Right lobe of liver (tissue), 6 donors: ENCODE data around the gene SERPINA3. TPM values are rescaled to one million over a fixed set of nuclear protein-coding genes. Genes with fewer than 3 reads are reported as not detected.
A peak's percentile ranks its signal among the peaks of the same experiment; 100 is the strongest.
"Not testable (repeated sequence)": the region's sequence is repeated elsewhere in the genome, so short reads cannot be mapped to it uniquely, and the experiment has no call there.

Experiments
- ATAC-seq, 4 donors: fragments of 200-7000 bp; cut with Tn5 transposase; one replicate each; pipeline ENCODE4 v1.9.1; 2020; ENCODE audit warnings: mild to moderate bottlenecking in 4 of 4, moderate library complexity in 4 of 4
- DNase-seq, 3 donors: peaks; one replicate each; pipeline ENCODE4 v3.0.0-alpha.2; 2020
- H3K27ac ChIP-seq, 3 donors: fragments of 200-600 bp; one replicate each; pipeline ENCODE4 v1.8.0; 2022
- H3K27me3 ChIP-seq, 2 donors: fragments of 200-600 bp; one replicate each; pipeline ENCODE4 v1.8.0; 2022
- H3K36me3 ChIP-seq, 4 donors: fragments of 200-600 bp; sonication (generic) in 1 of 4; one replicate each; pipeline versions ENCODE4 v1.5.1 to v1.8.0; 2017 to 2022; ENCODE audit warnings: control low read depth in 1 of 4
- H3K4me1 ChIP-seq, 4 donors: fragments of 200-600 bp; sonication (generic) in 1 of 4; one replicate each; pipeline versions ENCODE4 v1.5.1 to v1.8.0; 2017 to 2022; ENCODE audit warnings: control low read depth in 1 of 4
- H3K4me3 ChIP-seq, 3 donors: fragments of 200-600 bp; one replicate each; pipeline ENCODE4 v1.8.0; 2022
- H3K9me3 ChIP-seq, 4 donors: fragments of 200-600 bp; sonication (generic) in 1 of 4; one replicate each; pipeline versions ENCODE4 v1.5.1 to v1.8.0; 2017 to 2022; ENCODE audit warnings: control low read depth in 1 of 4
- POLR2A ChIP-seq: fragments of 450-650 bp; IDR thresholded peaks from one replicate; pipeline ENCODE4 v1.6.1; 2017; ENCODE audit warnings: antibody characterized with exemption, mild to moderate bottlenecking
- WGBS: methylation state at CpG from one replicate; pipeline ENCODE4 v1.1.6; 2018; ENCODE audit warnings: low coverage, low lambda C conversion rate; ENCODE audit not compliant: insufficient coverage; ENCODE audit errors: missing lambda C conversion rate; 5-methylcytosine and 5-hydroxymethylcytosine counted together
- intact Hi-C, 2 donors: fragments of 100-400 bp; cut with DNase I; formaldehyde crosslinking; loops; one replicate each; pipeline versions ENCODE4 v1.11.2 to v1.14.1; 2022
- total RNA-seq, 6 experiments: library from RNA; depleted of rRNA in 2 of 6; stranded (reverse); fragments of >200 nt in 2 of 6; fragmentation: NEBNext Ultra II Directional in 3 of 6; extraction: Animal tissue kit (Norgen Biotek cat#: 25700) in 3 of 6; gene quantifications; one replicate each; pipeline versions ENCODE4 v1.1.0 to v1.2.4, GENCODE V29; 2016 to 2023
- TF ChIP-seq, protein P1 (sequence below), 4 donors: fragments of 200-600 bp in 3 of 4; fragments of 450-650 bp in 1 of 4; IDR thresholded peaks; one replicate each; pipeline versions ENCODE4 v1.5.1 to v1.8.0; 2016 to 2022; ENCODE audit warnings: antibody characterized with exemption in 4 of 4, mild to moderate bottlenecking in 2 of 4
- donor health status: DM: no; HTN: yes; CAD: no.
- donor health status: DM: no; HTN: no; CAD: no.
- donor health status: DM: no; HTN: no; CAD: no.
- donor health status: DM: no; HTN: yes; CAD: no.
- donor health status: DM: no; HTN: yes; CAD: no.

SERPINA3 gene
- total RNA-seq, 6 experiments from 2014 or later, result 5,211 to 12,749 (median 8,707) TPM

DNA sequence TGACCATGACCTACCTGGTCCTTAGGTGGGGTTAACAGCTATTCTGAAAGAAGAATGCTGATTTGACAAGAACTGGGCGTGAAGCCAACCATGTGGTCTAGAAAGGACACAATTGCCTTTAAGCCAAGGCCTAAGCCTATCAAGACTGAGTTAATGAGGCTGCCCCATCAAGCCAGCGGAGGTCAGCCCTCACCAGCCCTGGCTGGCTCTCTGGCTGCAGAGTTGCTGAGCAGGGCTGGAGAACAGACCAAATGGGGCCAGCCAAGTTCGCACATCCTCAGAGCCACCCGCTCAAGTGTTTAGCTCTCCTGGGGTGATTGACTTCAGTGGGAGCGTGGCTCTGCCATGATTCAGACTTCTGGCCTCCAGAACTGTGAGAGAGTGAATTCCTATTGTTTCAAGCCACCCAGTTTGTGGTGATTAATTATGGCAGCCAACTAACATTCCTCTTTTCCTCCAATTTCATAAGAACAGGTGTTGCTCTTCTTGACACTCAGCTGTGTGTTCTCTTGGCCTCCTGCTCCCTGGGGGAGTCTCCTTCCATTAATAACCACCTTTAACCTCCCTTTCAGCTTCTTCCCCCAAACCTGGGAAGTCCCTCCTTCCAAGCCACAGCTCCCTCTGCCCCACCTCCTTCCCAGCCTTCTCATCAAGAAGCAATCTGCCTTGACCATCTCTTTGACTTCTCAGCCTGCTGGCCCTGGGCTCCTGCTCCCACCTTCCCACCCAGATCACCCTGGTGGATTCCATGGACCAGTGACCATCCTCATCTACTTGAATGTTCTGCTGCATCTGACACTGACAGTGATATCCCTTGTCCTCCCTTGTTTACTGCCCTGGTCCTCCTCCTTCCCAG, 36.2 kb upstream of the SERPINA3 start:
- no peaks in the 10 kb centered on the region for H3K36me3 ChIP-seq
- DNase-seq (no peak), ATAC-seq (peak in 1 of 4 donors; percentile 41)
- no peak overlapping the region for H3K4me3 ChIP-seq
- peaks cover 0 to 57% (median 22%) of the 10 kb centered on the region in 4 donors for H3K4me1 ChIP-seq
- no CpG with 5 or more reads among the region's 5 CpGs for WGBS
- no peaks in the 10 kb centered on the region for H3K9me3 ChIP-seq
- H3K27me3 ChIP-seq, result no peaks in the 10 kb centered on the region
- peak overlapping the region in 1 of 3 donors; percentile 43 for H3K27ac ChIP-seq
- intact Hi-C loops, result no loop called here
- TF ChIP-seq POLR2A, result no peak
- TF ChIP-seq, protein P1, sequence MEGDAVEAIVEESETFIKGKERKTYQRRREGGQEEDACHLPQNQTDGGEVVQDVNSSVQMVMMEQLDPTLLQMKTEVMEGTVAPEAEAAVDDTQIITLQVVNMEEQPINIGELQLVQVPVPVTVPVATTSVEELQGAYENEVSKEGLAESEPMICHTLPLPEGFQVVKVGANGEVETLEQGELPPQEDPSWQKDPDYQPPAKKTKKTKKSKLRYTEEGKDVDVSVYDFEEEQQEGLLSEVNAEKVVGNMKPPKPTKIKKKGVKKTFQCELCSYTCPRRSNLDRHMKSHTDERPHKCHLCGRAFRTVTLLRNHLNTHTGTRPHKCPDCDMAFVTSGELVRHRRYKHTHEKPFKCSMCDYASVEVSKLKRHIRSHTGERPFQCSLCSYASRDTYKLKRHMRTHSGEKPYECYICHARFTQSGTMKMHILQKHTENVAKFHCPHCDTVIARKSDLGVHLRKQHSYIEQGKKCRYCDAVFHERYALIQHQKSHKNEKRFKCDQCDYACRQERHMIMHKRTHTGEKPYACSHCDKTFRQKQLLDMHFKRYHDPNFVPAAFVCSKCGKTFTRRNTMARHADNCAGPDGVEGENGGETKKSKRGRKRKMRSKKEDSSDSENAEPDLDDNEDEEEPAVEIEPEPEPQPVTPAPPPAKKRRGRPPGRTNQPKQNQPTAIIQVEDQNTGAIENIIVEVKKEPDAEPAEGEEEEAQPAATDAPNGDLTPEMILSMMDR (IDR thresholded peaks at IDR 0.05), result no peak

DNA sequence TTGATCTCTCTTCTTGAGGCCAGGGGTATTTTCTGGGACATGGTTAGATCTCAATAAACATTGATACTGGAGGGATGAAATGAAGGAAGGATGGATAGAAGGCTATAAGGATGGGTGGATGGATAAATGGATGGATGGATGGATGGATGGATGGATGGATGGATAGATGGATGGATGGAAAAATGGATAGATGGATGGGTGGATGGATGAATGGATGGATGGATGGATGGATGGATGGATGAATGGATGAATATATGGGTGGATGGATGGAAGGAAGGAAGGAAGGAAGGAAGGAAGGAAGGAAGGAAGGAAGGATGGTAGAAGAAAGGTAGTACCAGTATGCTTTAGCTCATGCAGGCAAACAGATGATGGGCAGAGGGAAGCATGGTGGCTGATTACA, 34.7 kb upstream of the SERPINA3 start:
- H3K4me1 ChIP-seq, result peaks cover 0 to 45% (median 16%) of the 10 kb centered on the region in 4 donors
- intact Hi-C loops, result not testable (repeated sequence)

DNA sequence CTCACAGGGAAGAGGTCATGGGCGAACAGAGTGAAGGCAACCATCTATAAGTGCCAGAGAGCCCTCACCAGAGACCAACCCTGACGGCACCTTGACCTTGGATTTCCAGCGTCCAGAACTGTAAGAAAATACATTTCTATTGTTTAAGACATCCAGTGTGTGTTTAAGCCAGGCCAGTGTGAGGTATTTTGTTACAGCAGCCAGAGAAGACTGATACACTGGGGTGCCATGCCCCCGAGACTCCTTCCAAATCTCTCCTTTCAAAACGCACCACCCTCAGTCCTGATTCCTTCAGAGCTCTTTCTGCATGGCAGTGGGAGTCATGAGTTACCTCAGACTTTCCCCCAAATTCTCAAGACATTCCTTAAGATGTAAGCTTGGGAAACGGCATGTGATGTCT, 33.5 kb upstream of the SERPINA3 start:
- peaks cover 0 to 46% (median 11%) of the 10 kb centered on the region in 4 donors for H3K4me1 ChIP-seq
- no peak for ATAC-seq
- intact Hi-C loops, result no loop called here

More for the DNA sequence above, 34.7 kb upstream of the SERPINA3 start:
- not testable (repeated sequence) for H3K27me3 ChIP-seq, DNase-seq, H3K4me3 ChIP-seq, H3K9me3 ChIP-seq, H3K27ac ChIP-seq, H3K36me3 ChIP-seq, ATAC-seq

DNA sequence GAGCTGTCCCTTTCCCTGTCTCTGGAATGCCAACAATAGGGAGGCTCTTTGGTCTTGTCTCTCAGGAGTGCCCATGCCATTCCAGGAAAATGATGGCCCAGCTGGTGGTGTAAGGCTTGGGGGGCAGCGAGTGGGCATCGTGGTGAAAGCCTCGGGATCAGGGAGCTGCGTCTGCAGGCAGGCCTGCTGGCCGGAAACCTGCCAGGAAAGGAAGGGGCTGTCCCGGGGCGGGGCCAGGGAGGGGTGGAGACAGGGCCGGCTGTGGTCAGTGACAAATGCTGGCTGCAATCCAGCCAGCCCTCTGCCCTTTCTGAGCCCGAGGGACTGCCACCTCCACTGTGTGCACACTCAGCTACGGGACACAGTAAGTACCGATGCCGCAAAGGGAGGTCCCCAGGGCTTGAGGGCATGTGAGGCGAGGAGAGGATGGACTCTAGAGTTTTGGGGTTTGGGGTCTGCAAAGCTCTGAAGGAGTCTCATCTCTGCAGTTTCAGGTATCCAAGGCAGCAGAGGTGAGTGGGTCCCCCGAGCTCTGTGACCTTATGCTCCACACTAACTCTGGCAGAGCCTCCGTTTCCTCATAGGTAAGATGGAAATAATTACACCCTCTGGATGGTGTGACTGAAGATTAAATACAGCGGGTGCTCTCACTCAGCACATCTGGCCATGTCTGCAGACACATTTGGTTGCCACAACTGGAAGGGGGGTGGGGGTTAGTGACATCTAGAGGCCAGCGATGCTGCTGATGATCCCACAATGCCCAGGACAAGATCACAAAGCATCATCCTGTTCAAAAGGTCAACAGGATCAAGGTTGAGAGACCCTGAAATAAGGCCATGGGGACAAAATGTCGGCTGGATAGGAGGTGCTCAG, 30.8 kb upstream of the SERPINA3 start, which contains the start of gene SERPINA5:
Gene SERPINA5, plus strand, starts transcription at position 300 of the 873 bp plus-strand sequence. CDS start 5,937 bp downstream, outside the sequence.
- Histone ChIP-seq H3K9me3 (no peaks in the 10 kb centered on the region), H3K27ac (peak within 1 kb of the TSS in 2 of 3 donors; percentile 33 to 58), H3K36me3 (no peaks in the 10 kb centered on the region), H3K4me3 (peak within 1 kb of the TSS; percentile 31 to 71 (median 60)), H3K27me3 (no peaks in the 10 kb centered on the region), H3K4me1 (peaks cover 0 to 47% (median 10%) of the 10 kb centered on the region in 4 donors)
- 20% methylated on average over 10 of the region's 18 CpGs for WGBS
- ATAC-seq (peak; percentile 83 to 89 (median 84)), DNase-seq (peak; percentile 93 to 97 (median 96))
- intact Hi-C loops, result no loop called here
- TF ChIP-seq, protein P1 (IDR thresholded peaks at IDR 0.05), result peak in 1 of 4 donors; percentile 11
- TF ChIP-seq POLR2A, result peak; percentile 50

More for the DNA sequence above, 33.5 kb upstream of the SERPINA3 start:
- no peaks in the 10 kb centered on the region for H3K27me3 ChIP-seq
- no peak for TF ChIP-seq POLR2A
- TF ChIP-seq, protein P1 (IDR thresholded peaks at IDR 0.05), result no peak
- no peak overlapping the region for H3K27ac ChIP-seq
- no peak overlapping the region for H3K4me3 ChIP-seq
- DNase-seq, result no peak
- no peaks in the 10 kb centered on the region for H3K9me3 ChIP-seq
- no peaks in the 10 kb centered on the region for H3K36me3 ChIP-seq
- WGBS, result 87% methylated on average over 3 of the region's 6 CpGs
